GM15510 (cell line): ENCODE results near the gene PCBP3.

ENCODE experiments used
- POLR2A ChIP-seq: IDR thresholded peaks from 3 replicates; pipeline ENCODE4 v1.6.1; 2011; ENCODE audit warnings: borderline replicate concordance; ENCODE audit not compliant: insufficient read length; ENCODE audit errors: extremely low read depth

Gene PCBP3

DNA sequence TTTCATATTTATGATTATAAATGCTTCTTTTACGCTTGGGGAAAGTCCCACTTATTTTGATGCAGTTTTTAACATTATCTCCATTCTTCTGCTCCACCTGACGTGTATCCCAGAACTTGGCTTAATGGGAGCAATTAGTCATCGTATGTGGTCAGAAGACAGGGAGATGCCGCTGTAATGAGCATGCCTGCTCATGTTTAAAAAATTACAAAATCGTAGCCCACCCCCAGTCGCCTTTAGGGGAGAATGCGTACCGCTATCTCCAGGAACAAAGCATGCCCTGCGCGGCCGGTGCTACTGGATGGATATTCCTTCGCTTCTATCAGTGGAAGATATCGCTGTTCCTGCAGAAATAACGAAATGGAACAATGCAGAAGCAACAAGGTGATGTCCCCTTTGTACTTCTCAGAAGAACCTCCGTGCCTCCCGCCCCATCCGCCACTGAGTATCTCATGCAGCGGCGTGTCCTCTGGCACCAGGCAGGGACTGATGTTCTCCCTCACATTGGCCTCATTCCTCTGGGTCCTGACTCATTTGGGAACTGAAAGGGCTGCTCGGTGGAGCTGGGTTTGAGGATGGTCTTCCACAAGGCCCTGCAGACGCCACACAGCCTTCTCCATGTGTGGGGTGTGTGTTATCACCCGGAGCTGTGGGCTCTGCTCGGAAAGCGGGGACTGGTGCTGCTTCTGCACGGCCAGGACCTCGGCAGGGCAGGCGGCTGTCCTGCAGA lies 221.7 kb downstream of the PCBP3 start:
- TF ChIP-seq POLR2A = no peak

DNA sequence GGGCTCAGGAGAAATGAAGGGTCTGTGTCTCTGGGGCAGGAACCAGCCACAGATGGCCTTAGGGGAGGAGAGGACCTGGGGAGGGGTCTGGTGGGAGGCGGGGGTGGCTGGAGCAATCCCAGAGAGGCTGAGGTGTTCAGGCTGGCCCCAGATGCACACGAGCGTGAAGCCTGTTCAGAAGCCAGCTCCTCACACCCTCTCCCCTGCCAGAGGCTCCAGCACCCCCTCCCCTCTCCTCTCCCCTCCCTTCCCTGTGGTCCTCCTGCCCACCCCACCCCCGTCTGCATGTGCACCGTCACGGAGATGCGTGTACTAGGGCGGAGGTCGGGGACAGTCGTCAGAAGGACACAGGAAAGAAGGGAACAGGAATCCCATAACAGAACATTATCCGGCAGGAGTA lies 223.0 kb downstream of the PCBP3 start:
- TF ChIP-seq POLR2A = no peak

DNA sequence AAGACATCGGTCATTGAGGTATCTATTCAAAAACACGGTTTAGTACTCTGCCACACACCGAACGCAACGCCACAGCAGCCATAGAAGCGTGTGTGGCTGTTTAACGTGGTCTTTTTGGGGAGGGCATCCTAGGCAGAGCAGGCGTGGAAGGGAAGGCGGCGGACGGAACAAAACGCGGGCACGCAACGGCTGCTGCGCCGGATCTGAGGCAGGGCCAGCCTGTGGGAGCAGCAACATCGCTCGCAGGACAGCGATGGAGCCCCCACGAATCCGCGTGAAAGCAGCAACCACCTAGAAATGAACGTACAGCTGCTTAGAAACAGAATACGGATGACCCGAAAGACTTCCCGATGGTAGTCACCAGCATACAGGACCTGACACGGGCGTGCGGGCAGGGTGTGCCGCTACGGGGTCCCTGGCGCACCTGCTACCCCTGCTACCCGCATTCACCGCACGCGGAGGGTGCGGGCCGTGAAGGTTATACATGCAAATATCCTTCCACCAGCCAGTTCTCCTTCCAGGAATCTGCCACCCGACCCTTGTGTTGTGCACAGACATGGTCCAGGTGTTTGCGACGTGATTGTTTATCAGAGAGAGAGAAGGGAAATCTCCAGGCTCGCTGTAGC lies 223.6 kb downstream of the PCBP3 start:
- TF ChIP-seq POLR2A = no peak

DNA sequence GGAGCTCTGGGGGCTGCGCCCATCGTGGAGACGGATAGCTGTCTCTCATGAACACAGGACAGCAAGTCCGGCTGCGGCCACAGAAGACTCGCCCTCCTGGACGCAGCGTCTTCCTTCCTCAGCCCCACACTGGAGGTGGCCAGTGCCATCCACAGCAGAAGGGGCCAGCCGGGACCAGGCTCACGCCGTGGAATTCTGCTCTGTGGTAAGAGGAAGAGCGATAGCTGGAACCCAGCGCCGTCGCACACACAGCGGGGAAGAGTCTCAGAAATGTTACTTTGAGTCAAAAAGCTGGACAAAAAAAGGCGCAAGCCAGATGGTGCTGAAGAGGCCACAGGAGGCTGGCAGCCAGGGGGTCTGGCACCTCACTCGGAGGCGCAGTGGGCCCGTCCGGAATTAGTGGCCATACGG lies 224.2 kb downstream of the PCBP3 start:
- TF ChIP-seq POLR2A = no peak

DNA sequence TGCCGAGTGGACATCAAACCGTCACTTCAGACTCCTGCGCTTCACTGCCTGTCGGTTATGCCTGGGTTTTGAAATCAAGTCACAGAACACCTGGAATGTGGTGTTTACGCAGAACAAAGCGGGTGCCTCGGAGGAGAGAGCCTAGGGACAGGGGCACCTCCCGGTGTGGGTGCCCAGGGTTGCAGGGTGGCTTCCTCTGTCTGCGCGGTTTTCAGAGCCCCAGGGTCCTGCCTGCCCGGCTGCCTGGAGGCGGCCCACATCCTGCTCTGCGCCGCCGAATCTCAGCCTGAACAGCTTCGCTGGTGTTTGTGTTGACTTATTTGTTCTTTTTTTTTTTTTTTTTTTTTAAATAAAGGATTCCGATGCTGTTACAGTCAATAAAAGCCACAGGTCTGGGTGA lies 224.6 kb downstream of the PCBP3 start:
- TF ChIP-seq POLR2A = no peak

DNA sequence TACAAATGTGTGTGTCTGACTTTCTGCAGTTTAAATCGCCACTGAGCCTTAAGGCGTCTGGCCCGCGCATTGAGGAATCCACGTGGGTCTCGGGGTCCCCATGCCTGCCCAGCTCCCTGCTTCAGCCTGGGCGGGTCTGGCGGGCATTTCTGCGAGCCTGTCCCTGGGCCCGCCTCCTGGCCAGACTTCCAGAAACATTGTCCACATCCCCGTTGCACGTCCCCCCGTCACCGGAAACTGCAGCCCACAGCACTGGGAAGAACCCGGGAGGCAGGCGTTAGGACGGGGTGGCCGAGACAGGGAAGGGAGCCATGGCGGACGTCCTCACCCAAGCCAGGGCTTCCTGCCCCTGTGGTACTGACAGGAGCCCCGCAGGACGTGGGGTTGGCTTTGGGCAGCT lies 225.0 kb downstream of the PCBP3 start:
- TF ChIP-seq POLR2A = no peak

DNA sequence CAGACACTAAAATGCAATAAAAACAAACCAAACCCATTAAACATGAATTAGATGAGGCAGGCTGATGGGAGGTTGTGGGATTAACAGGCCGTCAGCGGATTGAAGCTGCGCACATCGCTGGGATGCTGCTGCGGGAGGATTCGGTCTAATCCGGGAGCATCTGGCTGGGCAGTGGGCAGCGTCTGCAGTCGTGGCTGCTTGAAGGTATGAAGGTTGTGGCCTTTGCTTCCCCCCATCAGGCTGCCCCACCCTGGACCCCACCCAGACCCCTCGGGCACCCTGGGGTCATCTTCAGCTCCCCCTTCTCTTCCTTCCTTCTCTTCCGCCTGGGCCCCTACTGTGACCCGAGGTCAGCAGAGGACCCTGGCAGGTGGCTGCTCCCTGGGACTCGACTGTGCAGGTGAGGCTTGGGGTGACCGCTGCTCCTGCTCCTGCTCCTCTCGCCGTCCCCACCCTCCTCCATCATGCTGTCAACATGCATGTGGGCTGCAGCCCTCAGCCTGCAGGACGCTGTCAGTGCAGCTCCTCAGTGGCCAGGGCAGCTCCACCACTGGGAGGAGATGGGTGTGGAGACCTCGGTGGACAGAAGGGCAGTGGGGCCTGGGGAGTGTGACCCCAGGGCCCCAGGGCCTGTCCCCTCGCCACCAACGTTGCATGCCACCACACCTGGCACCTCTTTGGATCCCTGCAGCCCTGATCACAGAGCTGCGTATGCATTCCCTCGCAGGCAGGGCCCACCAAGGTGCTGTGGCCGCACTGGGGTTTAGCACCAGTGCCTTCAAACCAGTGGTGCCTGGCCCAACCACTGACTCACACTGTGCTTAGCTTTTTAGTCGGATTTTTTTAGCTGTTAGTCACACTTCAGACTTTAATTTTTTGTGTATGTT lies 225.8 kb downstream of the PCBP3 start:
- no peak for TF ChIP-seq POLR2A

DNA sequence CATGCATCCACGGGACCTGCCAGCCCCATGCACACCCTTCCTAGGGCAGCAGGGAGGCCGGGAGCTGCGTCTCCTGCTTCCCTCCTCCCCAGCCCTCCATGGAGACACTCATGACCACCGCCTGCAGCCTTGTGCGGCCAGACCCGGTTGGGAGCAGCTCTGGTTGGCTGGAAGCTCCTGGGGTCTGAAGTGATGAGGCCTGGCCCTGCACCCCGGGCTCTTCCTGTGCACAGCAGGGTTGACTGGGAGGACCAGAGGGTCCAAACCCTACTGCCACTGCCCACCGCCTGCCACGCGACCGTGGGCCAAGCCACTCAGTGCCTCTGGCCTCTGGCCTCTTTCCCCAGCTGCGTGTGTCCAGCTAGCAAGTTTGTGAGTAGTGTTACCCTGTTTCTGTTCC lies 226.9 kb downstream of the PCBP3 start:
- no peak for TF ChIP-seq POLR2A

DNA sequence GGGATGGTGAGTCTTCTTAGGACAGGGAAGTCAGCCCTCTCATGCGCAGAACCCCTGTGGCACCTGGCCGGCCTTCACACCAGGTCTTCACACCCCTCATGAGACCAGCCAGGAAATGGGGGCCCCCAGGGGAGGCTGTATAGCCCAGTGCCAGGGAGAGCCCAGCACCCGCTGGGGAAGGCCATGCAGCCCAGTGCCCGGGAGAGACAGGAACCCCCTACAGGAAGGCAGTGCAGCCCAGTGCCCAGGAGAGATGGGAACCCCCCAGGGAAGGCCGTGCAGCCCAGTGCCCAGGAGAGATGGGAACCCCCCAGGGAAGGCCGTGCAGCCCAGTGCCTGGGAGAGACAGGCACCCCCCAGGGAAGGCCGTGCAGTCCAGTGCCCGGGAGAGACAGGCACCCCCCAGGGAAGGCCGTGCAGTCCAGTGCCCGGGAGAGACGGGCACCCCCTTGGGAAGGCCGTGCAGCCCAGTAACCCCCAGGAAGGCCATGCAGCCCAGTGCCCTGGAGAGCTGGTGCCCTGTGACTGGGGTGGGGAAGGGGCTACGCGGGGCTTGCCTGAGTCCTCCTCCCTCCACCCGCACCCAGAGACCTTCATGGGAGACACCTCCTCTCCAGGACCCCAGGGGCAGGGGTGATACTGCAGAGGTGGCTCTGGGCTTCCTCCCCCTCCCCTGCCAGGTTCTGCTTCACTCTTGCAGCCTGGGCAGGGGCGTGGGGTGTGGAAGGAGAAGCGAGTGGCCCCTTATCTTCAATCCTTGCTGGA lies 227.5 kb downstream of the PCBP3 start:
- no peak for TF ChIP-seq POLR2A

DNA sequence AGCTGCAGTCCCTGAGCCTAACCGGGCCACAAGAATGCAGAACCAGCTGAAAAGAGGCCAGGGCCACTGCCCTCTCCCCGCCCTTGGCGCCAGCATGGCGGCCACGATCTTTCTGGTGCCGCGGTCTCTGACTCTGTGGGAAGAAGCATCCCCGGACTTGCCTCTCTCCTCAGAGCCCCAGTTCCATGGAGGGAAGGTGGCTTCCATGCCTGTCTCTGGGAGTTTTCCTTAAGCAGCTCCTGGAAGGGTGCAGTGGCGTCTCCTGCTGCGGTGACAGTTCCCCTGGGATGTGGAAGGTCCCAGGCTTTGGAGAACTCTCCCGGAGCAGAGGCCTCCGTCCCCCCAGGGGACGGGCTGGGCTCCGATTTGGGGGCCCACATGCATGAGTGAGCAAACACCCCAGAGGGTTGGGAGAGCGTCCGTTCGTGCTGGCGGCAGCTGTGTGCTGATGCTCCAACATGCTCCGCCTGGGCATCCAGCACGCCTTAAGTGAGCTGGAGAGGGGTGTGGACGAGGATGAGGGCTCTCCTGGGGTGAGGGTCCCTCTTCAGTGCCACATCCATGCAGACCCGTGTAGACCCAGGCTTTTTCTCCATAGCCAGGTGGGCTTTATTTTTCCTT lies 228.2 kb downstream of the PCBP3 start:
- no peak for TF ChIP-seq POLR2A

DNA sequence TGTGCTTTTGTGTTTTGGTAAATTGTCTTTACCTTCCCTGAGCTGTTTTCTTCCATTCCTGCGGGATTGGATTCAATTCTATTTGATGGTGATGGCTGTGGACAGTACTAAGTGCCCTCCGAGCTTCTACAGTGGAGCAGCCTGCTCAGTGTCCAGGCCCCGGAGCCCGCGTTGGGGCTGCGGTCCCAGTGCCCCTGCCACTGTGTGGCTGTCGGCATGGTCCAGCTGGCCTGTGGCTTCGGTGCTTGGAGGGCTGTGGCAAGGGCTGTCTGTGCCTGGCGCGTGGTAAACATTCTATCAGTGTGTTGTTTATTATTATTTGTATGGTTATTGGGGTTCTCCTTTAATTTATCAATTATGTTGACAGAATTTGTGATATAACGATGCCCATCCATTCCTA lies 228.9 kb downstream of the PCBP3 start:
- no peak for TF ChIP-seq POLR2A

DNA sequence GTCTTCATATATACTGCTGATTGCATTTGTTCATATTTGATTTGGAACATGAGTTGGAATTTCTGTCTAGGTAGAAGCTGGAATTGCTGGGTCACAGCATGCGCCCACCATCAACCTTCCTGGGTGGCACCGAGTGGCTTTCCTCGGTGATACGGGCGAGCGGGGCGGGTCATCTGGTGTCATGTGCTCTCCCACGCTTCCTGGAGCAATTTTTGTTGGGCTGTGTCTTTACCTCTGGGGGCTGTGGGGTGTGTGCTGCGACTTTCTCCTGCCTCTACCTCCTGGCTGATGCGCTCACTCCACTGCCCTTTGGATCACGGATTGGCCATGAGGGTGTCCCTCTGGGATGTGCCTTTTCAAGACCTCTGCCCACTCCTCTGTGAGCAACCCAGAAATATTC lies 229.4 kb downstream of the PCBP3 start:
- no peak for TF ChIP-seq POLR2A

DNA sequence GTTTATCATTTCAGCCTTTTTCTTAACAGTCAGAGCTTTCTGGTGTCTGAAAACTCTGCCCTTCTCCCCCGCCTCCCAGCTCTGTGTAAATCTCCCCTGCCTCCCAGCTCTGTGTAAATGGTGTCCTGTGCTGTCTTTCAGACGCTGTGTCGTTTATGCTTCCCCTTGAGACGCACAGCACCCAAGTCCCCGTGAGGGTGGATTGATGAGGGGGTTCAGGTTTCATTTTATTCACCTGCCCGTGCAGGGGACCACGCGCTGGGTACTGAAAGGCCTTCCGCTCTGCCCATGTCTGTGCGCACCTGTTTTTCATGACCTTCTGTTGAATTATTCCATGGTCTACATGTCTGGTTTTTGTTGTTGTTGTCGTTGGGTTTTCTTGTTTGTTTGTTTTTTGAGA lies 229.9 kb downstream of the PCBP3 start:
- TF ChIP-seq POLR2A = no peak

DNA sequence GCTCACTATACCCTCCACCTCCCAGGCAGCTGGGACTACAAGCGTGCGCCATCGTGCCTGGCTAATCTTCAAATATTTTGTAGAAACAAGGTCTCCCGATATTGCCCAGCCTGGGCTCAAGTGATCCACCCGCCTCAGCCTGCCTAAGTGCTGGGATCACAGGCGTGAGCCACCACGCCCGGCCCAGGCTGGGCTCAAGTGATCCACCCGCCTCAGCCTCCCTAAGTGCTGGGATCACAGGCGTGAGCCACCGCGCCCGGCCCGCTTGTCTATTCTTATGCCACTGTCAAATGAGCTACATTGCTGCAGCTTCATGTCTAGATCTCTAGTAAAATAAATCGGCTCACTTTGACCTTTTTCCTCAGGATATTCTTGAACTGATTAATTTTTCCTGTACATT lies 230.3 kb downstream of the PCBP3 start:
- TF ChIP-seq POLR2A = no peak
